K562 (cell line): ENCODE measurements around the gene CCDC78. TPM values are rescaled to one million over a fixed set of nuclear protein-coding genes. Genes with fewer than 3 reads are reported as not detected.

Source experiments
- CTBP1 ChIP-seq: fragments of 450-650 bp; IDR thresholded peaks from 2 replicates; pipeline ENCODE4 v1.6.1; 2016; ENCODE audit warnings: borderline replicate concordance
- E4F1 ChIP-seq: fragments of 250-450 bp; sonication (Bioruptor Pico); IDR thresholded peaks from 2 replicates; pipeline ENCODE4 v1.5.0; 2021; ENCODE audit warnings: mild to moderate bottlenecking, borderline replicate concordance
- GABPB2 ChIP-seq: fragments of 250-450 bp; sonication (Bioruptor Pico); conservative IDR thresholded peaks from 2 replicates; pipeline ENCODE4 v1.5.1; 2021; ENCODE audit warnings: mild to moderate bottlenecking
- HOXB6 ChIP-seq: fragments of 250-450 bp; sonication (Bioruptor Pico); IDR thresholded peaks from 2 replicates; pipeline ENCODE4 v1.5.1; 2022; ENCODE audit warnings: mild to moderate bottlenecking, borderline replicate concordance
- MAFG ChIP-seq: fragments of 450-650 bp; conservative IDR thresholded peaks from 2 replicates; pipeline ENCODE4 v1.6.1; 2016; ENCODE audit warnings: missing genetic modification characterization, missing compliant biosample characterization
- NCOA2 ChIP-seq, 2 experiments: fragments of 450-650 bp; IDR thresholded peaks; 2 replicates each; pipeline ENCODE4 v1.6.1; 2018; ENCODE audit warnings: mild to moderate bottlenecking in 2 of 2, moderate library complexity in 1 of 2; ENCODE audit not compliant: partially characterized antibody in 2 of 2
- NUFIP1 ChIP-seq: fragments of 450-650 bp; IDR thresholded peaks from 2 replicates; pipeline ENCODE4 v1.6.1; 2018; ENCODE audit not compliant: partially characterized antibody
- PML ChIP-seq: IDR thresholded peaks from 2 replicates; pipeline ENCODE4 v1.6.1; 2012; ENCODE audit warnings: low read length, inconsistent platforms
- SRF ChIP-seq, 2 experiments: fragments of 250-450, 450-650 bp in 1 of 2; sonication (Bioruptor Pico) in 1 of 2; sonication (generic) in 1 of 2; formaldehyde crosslinking; IDR thresholded peaks; 2 replicates each; pipeline versions ENCODE4 v1.5.0 to v1.5.1; 2020 to 2022; ENCODE audit warnings: mild to moderate bottlenecking in 1 of 2, missing genetic modification reagents in 1 of 2
- TFAP4 ChIP-seq: sonication (generic); formaldehyde crosslinking; IDR thresholded peaks from 2 replicates; pipeline ENCODE4 v1.8.0; 2022; ENCODE audit warnings: missing genetic modification reagents, mild to moderate bottlenecking, moderate library complexity, borderline replicate concordance
- ZKSCAN3 ChIP-seq: fragments of 250-450 bp; sonication (Bioruptor Pico); IDR thresholded peaks from 2 replicates; pipeline ENCODE4 v1.4.0; 2020
- ZNF121 ChIP-seq: sonication (generic); formaldehyde crosslinking; conservative IDR thresholded peaks from 2 replicates; pipeline ENCODE4 v1.8.0; 2022; ENCODE audit warnings: missing genetic modification reagents
- polyA plus RNA-seq, 8 experiments: library from polyadenylated mRNA; depleted of rRNA in 4 of 8; stranded (reverse) in 5 of 8; unstranded in 3 of 8; fragments of >200 nt; fragmentation: Nextera tagmentation in 2 of 8; fragmentation: Illumina TruSeq in 1 of 8; extraction: Ambion mirVana in 2 of 8; extraction: Trizol in 1 of 8; gene quantifications; 2 replicates each; pipeline versions ENCODE4 v1.2.1 to v1.2.3, GENCODE V29; 2011 to 2014; ENCODE audit warnings: inconsistent platforms in 1 of 8, missing spikeins in 1 of 8
- total RNA-seq, 7 experiments: library from RNA; depleted of rRNA in 6 of 7; stranded (reverse); fragments of >200 nt in 6 of 7; fragmentation: Illumina TruSeq in 2 of 7; extraction: Trizol in 2 of 7; gene quantifications; 2 replicates each; pipeline versions ENCODE4 v1.2.1 to v1.2.3, GENCODE V29; 2011 to 2021; ENCODE audit warnings: low replicate concordance in 1 of 7
- TF ChIP-seq, protein P1 (sequence below): fragments of 450-650 bp; IDR thresholded peaks from 2 replicates; pipeline ENCODE4 v1.6.1; 2016; ENCODE audit warnings: low read depth
- TF ChIP-seq, protein P2 (sequence below): sonication (generic); formaldehyde crosslinking; IDR thresholded peaks from 2 replicates; pipeline ENCODE4 v1.9.0; 2022; ENCODE audit warnings: mild to moderate bottlenecking, missing genetic modification reagents

The CCDC78 gene
- total and polyA plus RNA-seq, 9 of the 15 experiments (the other 6 are each of a cell fraction or from before 2014, with no cell fraction given): 0.24 to 17.7 (median 2.9) TPM

- TF ChIP-seq, protein P1, sequence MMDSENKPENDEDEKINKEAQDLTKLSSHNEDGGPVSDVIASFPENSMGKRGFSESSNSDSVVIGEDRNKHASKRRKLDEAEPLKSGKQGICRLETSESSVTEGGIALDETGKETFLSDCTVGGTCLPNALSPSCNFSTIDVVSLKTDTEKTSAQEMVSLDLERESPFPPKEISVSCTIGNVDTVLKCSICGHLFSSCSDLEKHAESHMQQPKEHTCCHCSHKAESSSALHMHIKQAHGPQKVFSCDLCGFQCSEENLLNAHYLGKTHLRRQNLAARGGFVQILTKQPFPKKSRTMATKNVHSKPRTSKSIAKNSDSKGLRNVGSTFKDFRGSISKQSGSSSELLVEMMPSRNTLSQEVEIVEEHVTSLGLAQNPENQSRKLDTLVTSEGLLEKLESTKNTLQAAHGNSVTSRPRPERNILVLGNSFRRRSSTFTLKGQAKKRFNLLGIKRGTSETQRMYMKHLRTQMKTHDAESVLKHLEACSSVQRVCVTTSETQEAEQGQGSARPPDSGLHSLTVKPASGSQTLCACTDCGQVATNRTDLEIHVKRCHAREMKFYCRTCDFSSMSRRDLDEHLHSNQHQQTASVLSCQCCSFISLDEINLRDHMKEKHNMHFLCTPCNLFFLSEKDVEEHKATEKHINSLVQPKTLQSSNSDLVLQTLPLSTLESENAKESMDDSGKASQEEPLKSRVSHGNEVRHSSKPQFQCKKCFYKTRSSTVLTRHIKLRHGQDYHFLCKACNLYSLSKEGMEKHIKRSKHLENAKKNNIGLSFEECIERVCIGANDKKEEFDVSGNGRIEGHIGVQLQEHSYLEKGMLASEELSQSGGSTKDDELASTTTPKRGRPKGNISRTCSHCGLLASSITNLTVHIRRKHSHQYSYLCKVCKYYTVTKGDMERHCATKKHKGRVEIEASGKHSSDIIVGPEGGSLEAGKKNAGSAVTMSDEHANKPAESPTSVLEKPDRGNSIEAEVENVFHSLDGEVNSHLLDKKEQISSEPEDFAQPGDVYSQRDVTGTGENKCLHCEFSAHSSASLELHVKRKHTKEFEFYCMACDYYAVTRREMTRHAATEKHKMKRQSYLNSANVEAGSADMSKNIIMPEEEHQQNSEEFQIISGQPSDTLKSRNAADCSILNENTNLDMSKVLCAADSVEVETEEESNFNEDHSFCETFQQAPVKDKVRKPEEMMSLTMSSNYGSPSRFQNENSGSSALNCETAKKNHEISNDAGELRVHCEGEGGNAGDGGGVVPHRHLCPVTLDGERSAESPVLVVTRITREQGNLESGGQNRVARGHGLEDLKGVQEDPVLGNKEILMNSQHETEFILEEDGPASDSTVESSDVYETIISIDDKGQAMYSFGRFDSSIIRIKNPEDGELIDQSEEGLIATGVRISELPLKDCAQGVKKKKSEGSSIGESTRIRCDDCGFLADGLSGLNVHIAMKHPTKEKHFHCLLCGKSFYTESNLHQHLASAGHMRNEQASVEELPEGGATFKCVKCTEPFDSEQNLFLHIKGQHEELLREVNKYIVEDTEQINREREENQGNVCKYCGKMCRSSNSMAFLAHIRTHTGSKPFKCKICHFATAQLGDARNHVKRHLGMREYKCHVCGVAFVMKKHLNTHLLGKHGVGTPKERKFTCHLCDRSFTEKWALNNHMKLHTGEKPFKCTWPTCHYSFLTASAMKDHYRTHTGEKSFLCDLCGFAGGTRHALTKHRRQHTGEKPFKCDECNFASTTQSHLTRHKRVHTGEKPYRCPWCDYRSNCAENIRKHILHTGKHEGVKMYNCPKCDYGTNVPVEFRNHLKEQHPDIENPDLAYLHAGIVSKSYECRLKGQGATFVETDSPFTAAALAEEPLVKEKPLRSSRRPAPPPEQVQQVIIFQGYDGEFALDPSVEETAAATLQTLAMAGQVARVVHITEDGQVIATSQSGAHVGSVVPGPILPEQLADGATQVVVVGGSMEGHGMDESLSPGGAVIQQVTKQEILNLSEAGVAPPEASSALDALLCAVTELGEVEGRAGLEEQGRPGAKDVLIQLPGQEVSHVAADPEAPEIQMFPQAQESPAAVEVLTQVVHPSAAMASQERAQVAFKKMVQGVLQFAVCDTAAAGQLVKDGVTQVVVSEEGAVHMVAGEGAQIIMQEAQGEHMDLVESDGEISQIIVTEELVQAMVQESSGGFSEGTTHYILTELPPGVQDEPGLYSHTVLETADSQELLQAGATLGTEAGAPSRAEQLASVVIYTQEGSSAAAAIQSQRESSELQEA: no peak
- TF ChIP-seq HOXB6 (CRISPR knock-in tag): no peak
- TF ChIP-seq ZNF121: no peak
- TF ChIP-seq SRF (CRISPR knock-in tag; IDR thresholded peaks at IDR 0.05): no peak
- no peak for TF ChIP-seq GABPB2 (CRISPR knock-in tag)
- 0 out of 2 replicates have a peak, but pooled peaks have one; percentile 7 for TF ChIP-seq PML
- TF ChIP-seq, protein P2, sequence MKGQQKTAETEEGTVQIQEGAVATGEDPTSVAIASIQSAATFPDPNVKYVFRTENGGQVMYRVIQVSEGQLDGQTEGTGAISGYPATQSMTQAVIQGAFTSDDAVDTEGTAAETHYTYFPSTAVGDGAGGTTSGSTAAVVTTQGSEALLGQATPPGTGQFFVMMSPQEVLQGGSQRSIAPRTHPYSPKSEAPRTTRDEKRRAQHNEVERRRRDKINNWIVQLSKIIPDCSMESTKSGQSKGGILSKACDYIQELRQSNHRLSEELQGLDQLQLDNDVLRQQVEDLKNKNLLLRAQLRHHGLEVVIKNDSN (CRISPR knock-in tag): no peak
- TF ChIP-seq TFAP4: peak; percentile 17; the same call in 1 of the 2 replicates
- TF ChIP-seq ZKSCAN3: no peak
- TF ChIP-seq CTBP1: 0 out of 2 replicates have a peak, but pooled peaks have one; percentile 46
- no peak for TF ChIP-seq E4F1 (CRISPR knock-in tag)
- no peak for TF ChIP-seq NCOA2 (IDR thresholded peaks at IDR 0.05; ENCODE audit: partially characterized antibody in 2 of 2)
- TF ChIP-seq MAFG (tag): no peak
- no peak for TF ChIP-seq NUFIP1
Observed at GRCh38 chr16:680967-681745, 45.1 kb downstream of the CCDC78 start (continued).
